B cell (primary cell): ENCODE results near the gene COPZ1. TPM values are rescaled to one million over a fixed set of nuclear protein-coding genes. Genes with fewer than 3 reads are reported as not detected.

Experiments
- ATAC-seq: fragments of 200-7000 bp; cut with Tn5 transposase; one replicate; pipeline ENCODE4 v1.10.0; 2021; ENCODE audit warnings: low read depth, mild to moderate bottlenecking, moderate number of reproducible peaks, moderate library complexity
- CTCF ChIA-PET: fragments of 350-600 bp; sonication (Branson Sonifier 250); formaldehyde crosslinking; loops from one replicate; lab custom pipeline; 2021; ENCODE audit warnings: antibody characterized with exemption, inconsistent platforms; lab: Charles Lee
- POLR2A ChIA-PET: fragments of 350-600 bp; sonication (Branson Sonifier 250); formaldehyde crosslinking; loops from one replicate; lab custom pipeline; 2021; ENCODE audit warnings: antibody characterized with exemption; lab: Charles Lee
- DNase-seq: peaks from one replicate; pipeline ENCODE4 v3.0.0; 2013
- H2AFZ ChIP-seq: 2 replicates; pipeline ENCODE4 v1.6.1; 2012; ENCODE audit warnings: mild to moderate bottlenecking, low read depth, low read length; ENCODE audit not compliant: insufficient read depth, poor library complexity, severe bottlenecking
- H3K27ac ChIP-seq, 2 donors: 1 replicate in 1 of 2; 2 replicates in 1 of 2; pipeline ENCODE4 v1.5.1; 2012 to 2013; ENCODE audit warnings: low read length in 2 of 2, mild to moderate bottlenecking in 2 of 2, moderate library complexity in 1 of 2
- H3K27me3 ChIP-seq, 4 experiments: fragments of 200-600 bp in 1 of 4; sonication (generic) in 1 of 4; replicated peaks in 1 of 4; 1 replicate in 2 of 4; 2 replicates in 2 of 4; pipeline versions ENCODE4 v1.6.1 to v1.7.0; 2013 to 2016; ENCODE audit warnings: low read length in 3 of 4, mild to moderate bottlenecking in 2 of 4, mixed read lengths in 1 of 4, moderate library complexity in 1 of 4; ENCODE audit not compliant: insufficient read depth in 4 of 4, control insufficient read depth in 3 of 4; ENCODE audit errors: control extremely low read depth in 1 of 4
- H3K36me3 ChIP-seq, 2 experiments: replicated peaks in 1 of 2; 1 replicate in 1 of 2; 2 replicates in 1 of 2; pipeline versions ENCODE4 v1.6.1 to v1.7.1; 2013; ENCODE audit warnings: low read length in 1 of 2; ENCODE audit not compliant: insufficient read depth in 2 of 2, control insufficient read depth in 1 of 2; ENCODE audit errors: control extremely low read depth in 1 of 2, extremely low read depth in 1 of 2
- H3K4me1 ChIP-seq, 2 donors: fragments of 200-600 bp in 1 of 2; sonication (generic) in 1 of 2; 1 replicate in 1 of 2; 2 replicates in 1 of 2; pipeline versions ENCODE4 v1.5.1 to v1.6.1; 2013 to 2017; ENCODE audit warnings: low read length in 2 of 2; ENCODE audit not compliant: control insufficient read depth in 2 of 2, insufficient read depth in 2 of 2
- H3K4me2 ChIP-seq: replicated peaks from 2 replicates; pipeline ENCODE3; 2012; ENCODE audit warnings: mild to moderate bottlenecking, low read depth, low read length; ENCODE audit not compliant: poor library complexity, severe bottlenecking
- H3K4me3 ChIP-seq, 5 experiments: fragments of 200-600 bp in 1 of 5; sonication (generic) in 1 of 5; 1 replicate in 3 of 5; 2 replicates in 2 of 5; pipeline versions ENCODE4 v1.5.1 to v1.7.0; 2011 to 2016; ENCODE audit warnings: low read length in 4 of 5, mild to moderate bottlenecking in 4 of 5, low read depth in 2 of 5, control low read depth in 1 of 5, moderate library complexity in 1 of 5; ENCODE audit not compliant: insufficient read depth in 1 of 5; ENCODE audit errors: control extremely low read depth in 1 of 5, extremely low read depth in 1 of 5
- H3K79me2 ChIP-seq: fragments of 200-600 bp; sonication (generic); one replicate; pipeline ENCODE4 v1.6.0; 2016; ENCODE audit warnings: low read length; ENCODE audit not compliant: control insufficient read depth, insufficient read depth
- H3K9ac ChIP-seq: fragments of 200-600 bp; sonication (generic); 2 replicates; pipeline ENCODE4 v1.6.1; 2017; ENCODE audit warnings: mild to moderate bottlenecking, low read length, moderate library complexity
- H3K9me3 ChIP-seq, 3 donors: one replicate each; pipeline versions ENCODE4 v1.6.1 to v1.7.1; 2013; ENCODE audit warnings: low read length in 2 of 3; ENCODE audit not compliant: control insufficient read depth in 2 of 3, insufficient read depth in 1 of 3; ENCODE audit errors: control extremely low read depth in 1 of 3
- H4K20me1 ChIP-seq: 2 replicates; pipeline ENCODE4 v1.6.0; 2012; ENCODE audit warnings: mild to moderate bottlenecking, low read length; ENCODE audit not compliant: insufficient read depth, control insufficient read depth, poor library complexity, severe bottlenecking
- H3K27ac Mint-ChIP-seq: one replicate; pipeline ENCODE4 v1.8.0; 2021; ENCODE audit warnings: mixed read lengths
- H3K27me3 Mint-ChIP-seq: one replicate; pipeline ENCODE4 v1.8.0; 2021; ENCODE audit warnings: mixed read lengths
- H3K4me1 Mint-ChIP-seq: one replicate; pipeline ENCODE4 v1.8.0; 2021; ENCODE audit warnings: mixed read lengths
- H3K4me3 Mint-ChIP-seq: one replicate; pipeline ENCODE4 v1.8.0; 2021; ENCODE audit warnings: mixed read lengths
- H3K9me3 Mint-ChIP-seq: one replicate; pipeline ENCODE4 v1.8.0; 2022; ENCODE audit warnings: mixed read lengths; ENCODE audit not compliant: insufficient read depth
- EZH2 ChIP-seq: IDR thresholded peaks from 2 replicates; pipeline ENCODE4 v1.6.1; 2012; ENCODE audit warnings: borderline replicate concordance, low read depth, mild to moderate bottlenecking, moderate library complexity, low read length; ENCODE audit not compliant: insufficient read depth, poor library complexity, severe bottlenecking
- WGBS: methylation state at CpG from one replicate; pipeline ENCODE4 v1.1.5; 2013; ENCODE audit warnings: missing lambda C conversion rate; ENCODE audit not compliant: insufficient coverage; 5-methylcytosine and 5-hydroxymethylcytosine counted together
- intact Hi-C: fragments of 100-400 bp; cut with micrococcal nuclease; formaldehyde crosslinking; loops from one replicate; pipeline ENCODE4 v1.10.0; 2022
- polyA plus RNA-seq: library from polyadenylated mRNA; depleted of rRNA; stranded (reverse); fragments of >200 nt; gene quantifications from 2 replicates; pipeline ENCODE4 v1.2.3, GENCODE V29; 2012
- total RNA-seq, 2 donors: library from RNA; stranded (reverse); fragments of 120-200 nt in 1 of 2; gene quantifications; 1 replicate in 1 of 2; 2 replicates in 1 of 2; pipeline versions ENCODE4 v1.2.3 to v1.2.4, GENCODE V29; 2013 to 2022
- TF ChIP-seq, protein P1 (sequence below): fragments of 200-600 bp; IDR thresholded peaks from one replicate; pipeline ENCODE4 v1.8.0; 2022; ENCODE audit warnings: antibody characterized with exemption, mild to moderate bottlenecking

COPZ1 gene
- total and polyA plus RNA-seq, 2 donors (not counting 1 experiment from before 2014, with no cell fraction given): 54.9 to 72.1 TPM

GRCh38 chr12:54358945-54359761 lies 34.2 kb downstream of the COPZ1 start:
- TF ChIP-seq EZH2: no peak
- ChIA-PET POLR2A (interaction anchor here (0.5 to 1.8 kb wide), 10 partner anchors 10 to 947 kb away, joined by 3 to 8 read pairs (median 3); partner anchors contain the start of genes CBX5, COPZ1 and HNRNPA1), CTCF (interaction anchor here (0.8 to 7.8 kb wide), 22 partner anchors 8 to 1353 kb away, joined by 3 to 42 read pairs (median 4); partner anchors contain the start of gene COPZ1)
- DNase-seq (peak; percentile 96), ATAC-seq (peak; percentile 98)
- no peaks in the 10 kb centered on the region for H3K27me3 ChIP-seq
- WGBS: 1% methylated on average over 25 of the region's 40 CpGs
- peak overlapping the region; percentile 99 for H2AFZ ChIP-seq
- H3K9me3 ChIP-seq: no peaks in the 10 kb centered on the region
- Mint-ChIP-seq H3K4me3 (no peak overlapping the region), H3K27ac (no peak overlapping the region), H3K27me3 (no peaks in the 10 kb centered on the region), H3K4me1 (peaks cover 9% of the 10 kb centered on the region), H3K9me3 (no peaks in the 10 kb centered on the region)
- H4K20me1 ChIP-seq: no peaks in the 10 kb centered on the region
- peak overlapping the region; percentile 56 to 92 (median 85) for H3K4me3 ChIP-seq
- peaks cover 14 to 17% of the 10 kb centered on the region in 2 donors for H3K4me1 ChIP-seq
- no peaks in the 10 kb centered on the region for H3K36me3 ChIP-seq
- peak overlapping the region; percentile 40 to 81 for H3K27ac ChIP-seq
- intact Hi-C loops: loop anchor here (1.0 to 2.0 kb wide), 6 partner anchors 9 to 632 kb away; partner anchors contain the start of genes CALCOCO1, CBX5, COPZ1 and HNRNPA1
- peak overlapping the region; percentile 85 for H3K9ac ChIP-seq
- no peaks in the 10 kb centered on the region for H3K79me2 ChIP-seq
- H3K4me2 ChIP-seq: peak overlapping the region; percentile 96

DNA sequence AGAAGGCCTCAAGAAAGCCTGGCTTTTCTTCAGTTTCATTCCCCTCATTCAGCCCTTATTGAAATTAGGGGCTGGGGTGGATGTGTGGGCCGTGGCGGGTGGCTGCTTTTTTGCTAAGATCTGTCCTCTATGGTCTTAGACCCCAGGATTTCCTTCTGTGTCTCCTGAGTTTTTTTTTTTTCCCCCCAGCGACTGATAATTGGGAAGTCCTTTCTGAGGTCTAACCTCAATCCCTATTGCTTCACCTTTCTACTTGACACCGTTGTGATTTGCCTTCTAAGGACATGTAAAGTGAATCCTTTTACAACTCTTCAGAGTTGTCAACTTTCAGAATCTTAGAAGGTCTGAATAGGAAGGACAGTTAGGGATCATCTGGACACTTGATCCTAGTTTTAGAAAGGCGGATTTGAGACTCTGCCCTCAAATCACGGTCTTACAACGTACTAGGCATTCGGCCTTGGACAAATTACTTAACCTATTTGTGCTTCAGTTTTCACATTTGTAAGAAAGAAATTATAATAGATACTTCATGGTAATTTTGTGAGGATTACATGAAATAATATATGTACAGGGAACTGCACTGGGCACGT lies 34.9 kb downstream of the COPZ1 start:
- no peak for DNase-seq
- ChIA-PET CTCF (interaction anchor here (0.8 to 7.8 kb wide), 19 partner anchors 8 to 159 kb away, joined by 3 to 42 read pairs (median 8); partner anchors contain the start of genes COPZ1 and HNRNPA1), POLR2A (interaction anchor here (0.9 to 1.8 kb wide), 4 partner anchors 11 to 80 kb away, joined by 3 to 8 read pairs (median 4); partner anchors contain the start of genes CBX5, COPZ1 and HNRNPA1)
- peak overlapping the region; percentile 96 for H3K4me2 ChIP-seq
- H3K4me1 ChIP-seq: peaks cover 18 to 22% of the 10 kb centered on the region in 2 donors
- no peaks in the 10 kb centered on the region for H3K27me3 ChIP-seq
- no peak for TF ChIP-seq EZH2
- TF ChIP-seq, protein P1, sequence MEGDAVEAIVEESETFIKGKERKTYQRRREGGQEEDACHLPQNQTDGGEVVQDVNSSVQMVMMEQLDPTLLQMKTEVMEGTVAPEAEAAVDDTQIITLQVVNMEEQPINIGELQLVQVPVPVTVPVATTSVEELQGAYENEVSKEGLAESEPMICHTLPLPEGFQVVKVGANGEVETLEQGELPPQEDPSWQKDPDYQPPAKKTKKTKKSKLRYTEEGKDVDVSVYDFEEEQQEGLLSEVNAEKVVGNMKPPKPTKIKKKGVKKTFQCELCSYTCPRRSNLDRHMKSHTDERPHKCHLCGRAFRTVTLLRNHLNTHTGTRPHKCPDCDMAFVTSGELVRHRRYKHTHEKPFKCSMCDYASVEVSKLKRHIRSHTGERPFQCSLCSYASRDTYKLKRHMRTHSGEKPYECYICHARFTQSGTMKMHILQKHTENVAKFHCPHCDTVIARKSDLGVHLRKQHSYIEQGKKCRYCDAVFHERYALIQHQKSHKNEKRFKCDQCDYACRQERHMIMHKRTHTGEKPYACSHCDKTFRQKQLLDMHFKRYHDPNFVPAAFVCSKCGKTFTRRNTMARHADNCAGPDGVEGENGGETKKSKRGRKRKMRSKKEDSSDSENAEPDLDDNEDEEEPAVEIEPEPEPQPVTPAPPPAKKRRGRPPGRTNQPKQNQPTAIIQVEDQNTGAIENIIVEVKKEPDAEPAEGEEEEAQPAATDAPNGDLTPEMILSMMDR: no peak
- H4K20me1 ChIP-seq: no peaks in the 10 kb centered on the region
- no peak for ATAC-seq
- peak overlapping the region; percentile 85 for H3K9ac ChIP-seq
- Mint-ChIP-seq H3K4me1 (peaks cover 14% of the 10 kb centered on the region), H3K4me3 (peak overlapping the region; percentile 66), H3K27me3 (no peaks in the 10 kb centered on the region), H3K9me3 (no peaks in the 10 kb centered on the region), H3K27ac (no peak overlapping the region)
- intact Hi-C loops: loop anchor here (1.0 to 10.0 kb wide), 8 partner anchors 8 to 633 kb away; partner anchors contain the start of genes CALCOCO1, CBX5, COPZ1 and HNRNPA1
- peak overlapping the region; percentile 56 to 92 (median 85) for H3K4me3 ChIP-seq
- no peaks in the 10 kb centered on the region for H3K36me3 ChIP-seq
- no peaks in the 10 kb centered on the region for H3K9me3 ChIP-seq
- H2AFZ ChIP-seq: peak overlapping the region; percentile 99
- H3K79me2 ChIP-seq: no peaks in the 10 kb centered on the region
- 100% methylated on average over 1 of the region's 9 CpGs for WGBS
- H3K27ac ChIP-seq: peak overlapping the region; percentile 40 to 81
